Mucosa of rectum (tissue), 2 donors: ENCODE results near the gene PFDN1.

Experiments
- H3K27ac ChIP-seq, 2 donors: one replicate each; pipeline ENCODE4 v1.7.0; 2013; ENCODE audit warnings: inconsistent platforms in 2 of 2, low read depth in 2 of 2, low read length in 2 of 2
- H3K27me3 ChIP-seq, 2 donors: one replicate each; pipeline ENCODE4 v1.7.0; 2013; ENCODE audit warnings: low read length in 2 of 2; ENCODE audit not compliant: control insufficient read depth in 2 of 2, insufficient read depth in 2 of 2
- H3K36me3 ChIP-seq, 2 donors: one replicate each; pipeline ENCODE4 v1.7.0; 2013; ENCODE audit warnings: low read length in 2 of 2; ENCODE audit not compliant: control insufficient read depth in 2 of 2, insufficient read depth in 2 of 2
- H3K4me1 ChIP-seq, 2 donors: one replicate each; pipeline ENCODE4 v1.7.0; 2013; ENCODE audit warnings: low read length in 2 of 2, mild to moderate bottlenecking in 1 of 2; ENCODE audit not compliant: control insufficient read depth in 2 of 2, insufficient read depth in 2 of 2
- H3K4me3 ChIP-seq, 2 donors: one replicate each; pipeline ENCODE4 v1.7.0; 2013; ENCODE audit warnings: low read length in 2 of 2
- H3K9ac ChIP-seq, 2 donors: one replicate each; pipeline ENCODE4 v1.7.0; 2013; ENCODE audit warnings: low read length in 2 of 2, low read depth in 1 of 2, mild to moderate bottlenecking in 1 of 2
- H3K9me3 ChIP-seq, 2 donors: one replicate each; pipeline ENCODE4 v1.7.0; 2013; ENCODE audit warnings: low read length in 2 of 2; ENCODE audit not compliant: control insufficient read depth in 2 of 2
- donor health status: healthy.
- donor health status: Normal muscosa, but diverticular disease.

The PFDN1 gene

DNA sequence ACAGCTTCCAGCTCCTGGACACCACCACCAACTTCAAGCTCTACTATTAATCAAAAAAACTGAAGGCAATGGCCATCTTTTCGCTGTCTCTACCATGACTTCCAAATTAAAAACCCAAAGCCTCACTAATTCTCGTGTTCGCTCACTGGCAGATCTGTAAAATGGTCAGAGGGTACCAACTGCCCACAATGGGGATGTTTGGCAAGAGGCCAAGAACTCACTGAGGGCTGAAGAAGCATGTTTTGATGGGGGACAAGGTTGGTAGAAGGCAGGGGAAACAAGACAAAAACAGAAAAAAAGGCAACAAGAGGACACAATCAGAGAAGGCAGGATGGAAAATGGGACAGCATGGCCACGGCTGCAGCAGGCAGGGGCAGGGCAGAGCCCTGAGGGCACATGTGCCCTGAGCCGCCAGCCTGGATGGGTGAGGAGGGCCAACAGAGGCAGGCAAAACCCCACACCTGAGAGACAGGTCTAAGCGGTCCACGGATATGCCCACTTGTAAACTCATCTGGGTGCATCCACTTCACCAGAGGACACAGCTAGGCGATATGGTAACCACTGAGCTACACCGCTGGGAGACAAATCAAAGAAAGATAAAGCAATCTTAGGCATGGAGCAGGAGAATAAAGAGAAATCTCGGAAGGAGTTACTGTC lies 50.3 kb downstream of the PFDN1 start:
- H3K27me3 ChIP-seq: no peaks in the 10 kb centered on the region
- peaks cover 12 to 20% of the 10 kb centered on the region in 2 donors for H3K4me1 ChIP-seq
- H3K36me3 ChIP-seq: peaks cover 4 to 18% of the 10 kb centered on the region in 2 donors
- H3K9ac ChIP-seq: no peak overlapping the region
- H3K4me3 ChIP-seq: no peak overlapping the region
- no peaks in the 10 kb centered on the region for H3K9me3 ChIP-seq
- no peak overlapping the region for H3K27ac ChIP-seq

DNA sequence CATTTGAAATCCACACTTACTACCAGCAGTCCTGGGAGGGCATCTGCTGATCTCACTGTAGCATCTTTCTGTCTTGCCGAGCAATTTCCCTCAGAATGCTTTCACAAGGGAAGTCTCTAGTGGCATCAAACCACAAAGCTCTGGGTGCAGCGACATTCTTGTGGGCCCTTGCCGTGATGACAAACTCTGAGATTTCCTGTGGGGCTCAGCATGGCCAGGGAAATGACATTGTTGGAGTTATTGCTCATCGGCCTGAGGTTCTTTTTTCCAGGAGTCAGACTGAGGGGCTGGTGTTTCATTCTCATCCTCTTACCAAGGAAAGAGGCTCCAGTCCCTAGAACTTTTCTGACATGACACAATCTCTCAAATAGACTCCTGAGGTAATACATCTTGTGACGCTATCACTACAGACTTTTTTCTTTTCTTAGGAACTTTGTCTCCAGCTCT lies 51.4 kb downstream of the PFDN1 start:
- no peak overlapping the region for H3K27ac ChIP-seq
- H3K36me3 ChIP-seq: peaks cover 4 to 18% of the 10 kb centered on the region in 2 donors
- no peaks in the 10 kb centered on the region for H3K27me3 ChIP-seq
- no peaks in the 10 kb centered on the region for H3K9me3 ChIP-seq
- no peak overlapping the region for H3K4me3 ChIP-seq
- H3K9ac ChIP-seq: no peak overlapping the region
- H3K4me1 ChIP-seq: peaks cover 12 to 20% of the 10 kb centered on the region in 2 donors

DNA sequence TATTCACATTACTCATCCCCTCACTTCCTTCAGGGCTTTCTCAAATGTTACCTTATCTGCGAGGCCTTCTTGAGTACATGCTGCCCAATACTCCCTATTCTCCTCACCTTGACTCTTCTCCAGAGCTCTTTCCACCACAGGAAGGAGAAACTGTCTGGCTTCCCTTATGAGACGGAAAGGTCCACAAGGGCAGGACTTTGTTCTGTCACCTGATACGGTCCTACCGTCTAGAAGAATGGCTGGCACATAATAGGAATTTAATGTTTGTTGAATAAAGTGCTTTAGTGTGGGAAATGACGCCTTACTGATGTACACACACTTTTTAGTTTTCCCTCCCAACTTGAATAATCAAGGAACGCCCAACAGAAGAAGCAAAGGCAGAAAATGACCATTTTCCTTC lies 52.5 kb downstream of the PFDN1 start:
- peaks cover 16 to 20% of the 10 kb centered on the region in 2 donors for H3K4me1 ChIP-seq
- peaks cover 5 to 23% of the 10 kb centered on the region in 2 donors for H3K36me3 ChIP-seq
- no peak overlapping the region for H3K4me3 ChIP-seq
- H3K27ac ChIP-seq: no peak overlapping the region
- H3K9ac ChIP-seq: no peak overlapping the region
- no peaks in the 10 kb centered on the region for H3K9me3 ChIP-seq
- H3K27me3 ChIP-seq: no peaks in the 10 kb centered on the region

DNA sequence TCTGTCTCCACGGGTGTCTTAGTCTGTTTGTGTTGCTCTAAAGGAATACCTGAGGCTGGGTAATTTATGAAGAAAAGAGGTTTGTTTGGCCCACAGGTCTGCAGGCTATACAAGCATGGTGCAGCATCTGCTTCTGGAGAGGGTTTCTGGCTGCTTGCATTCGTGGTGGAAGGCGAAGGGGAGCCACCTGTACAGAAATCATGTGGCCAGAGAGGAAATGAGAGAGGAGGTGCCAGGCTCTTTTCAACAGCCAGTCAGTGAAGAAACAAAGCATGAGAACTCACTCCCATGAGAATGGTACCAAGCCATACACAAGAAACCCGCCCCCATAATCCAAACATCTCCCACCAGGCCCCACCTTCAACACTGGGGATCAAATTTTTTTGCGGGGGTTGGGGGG lies 53.4 kb downstream of the PFDN1 start:
- Histone ChIP-seq H3K36me3 (peaks cover 13 to 30% of the 10 kb centered on the region in 2 donors), H3K9me3 (no peaks in the 10 kb centered on the region), H3K4me1 (peaks cover 21 to 22% of the 10 kb centered on the region in 2 donors), H3K27ac (no peak overlapping the region), H3K9ac (no peak overlapping the region), H3K27me3 (no peaks in the 10 kb centered on the region), H3K4me3 (no peak overlapping the region)

DNA sequence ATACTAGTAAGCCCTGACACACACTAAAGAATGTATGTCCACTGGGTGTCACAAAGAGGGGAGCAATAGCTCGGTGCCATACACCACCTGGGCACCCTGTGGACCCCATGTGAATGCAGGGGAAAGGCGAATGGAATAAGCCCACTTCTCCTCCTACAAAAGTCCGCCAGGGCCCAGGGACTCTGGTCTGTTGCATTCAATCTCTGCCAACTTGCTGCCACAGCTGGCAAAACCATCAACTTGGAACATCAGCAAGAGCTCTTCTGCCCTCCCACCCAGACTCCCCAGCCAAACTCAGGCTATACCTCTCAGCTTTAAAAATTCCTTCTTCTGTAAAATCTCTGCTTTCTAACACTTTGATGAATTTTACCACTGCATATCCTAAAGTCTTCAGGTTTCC lies 54.5 kb downstream of the PFDN1 start:
- Histone ChIP-seq H3K9ac (no peak overlapping the region), H3K36me3 (peaks cover 16 to 35% of the 10 kb centered on the region in 2 donors), H3K4me1 (peaks cover 10 to 11% of the 10 kb centered on the region in 2 donors), H3K9me3 (no peaks in the 10 kb centered on the region), H3K27me3 (no peaks in the 10 kb centered on the region), H3K4me3 (no peak overlapping the region), H3K27ac (no peak overlapping the region)

DNA sequence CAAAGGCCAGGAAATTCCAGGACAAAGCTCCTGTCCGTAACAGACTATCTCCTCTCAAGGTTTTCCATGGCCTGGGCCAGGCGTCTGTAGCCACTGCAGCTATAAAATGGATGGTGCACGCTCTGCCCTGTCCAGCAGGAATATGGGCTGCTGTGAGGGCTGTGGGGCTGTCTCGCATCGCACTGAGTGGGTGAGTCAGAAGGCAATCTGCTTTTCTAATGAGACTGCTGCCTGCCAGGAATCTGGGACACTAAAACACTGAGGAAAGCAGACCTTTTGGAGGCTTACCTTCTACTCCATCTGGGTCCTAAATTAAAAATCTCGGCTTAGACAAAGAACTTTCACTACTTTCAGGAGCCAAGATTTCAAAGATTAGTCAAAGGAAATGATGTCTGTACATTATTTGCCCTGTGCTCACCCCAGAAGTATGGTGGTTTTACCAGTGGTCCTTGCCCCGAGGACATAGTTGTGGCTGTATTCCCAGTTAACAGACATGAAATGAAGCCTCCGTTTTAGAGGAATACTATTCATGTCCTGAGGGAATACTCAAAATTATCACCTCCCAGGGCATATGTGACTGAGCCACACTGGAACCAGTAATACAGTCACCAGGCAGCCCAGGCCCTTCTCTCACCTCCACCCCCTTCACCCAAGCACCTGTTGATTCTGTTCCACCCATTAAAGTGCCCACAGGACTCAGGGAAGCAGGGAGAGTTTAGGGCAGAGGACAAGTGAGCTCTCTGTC lies 56.4 kb downstream of the PFDN1 start:
- H3K27ac ChIP-seq: no peak overlapping the region
- peaks cover 25 to 28% of the 10 kb centered on the region in 2 donors for H3K4me1 ChIP-seq
- peaks cover 16 to 35% of the 10 kb centered on the region in 2 donors for H3K36me3 ChIP-seq
- no peak overlapping the region for H3K4me3 ChIP-seq
- H3K9ac ChIP-seq: no peak overlapping the region
- H3K27me3 ChIP-seq: no peaks in the 10 kb centered on the region
- no peaks in the 10 kb centered on the region for H3K9me3 ChIP-seq

DNA sequence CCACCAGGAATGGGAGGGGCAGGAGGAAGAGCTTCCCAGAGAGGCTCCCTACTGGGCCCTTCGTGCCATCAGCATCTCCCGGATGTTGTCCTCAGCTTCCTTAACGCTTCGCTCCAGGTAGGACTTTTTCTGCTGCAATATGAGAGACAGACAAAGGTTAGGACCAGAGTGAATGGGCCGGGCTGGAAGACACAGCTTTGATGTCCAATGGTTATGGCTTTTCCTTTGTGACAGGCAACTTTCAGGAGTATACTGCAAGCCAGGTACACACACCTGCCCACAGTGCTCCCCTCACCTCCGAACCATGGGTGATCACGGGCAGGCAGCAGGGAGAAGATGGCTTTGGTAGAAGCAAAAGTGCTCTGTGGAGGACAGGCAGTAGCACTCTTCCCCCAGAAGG lies 57.0 kb downstream of the PFDN1 start:
- no peak overlapping the region for H3K27ac ChIP-seq
- peaks cover 13 to 33% of the 10 kb centered on the region in 2 donors for H3K36me3 ChIP-seq
- no peak overlapping the region for H3K9ac ChIP-seq
- H3K27me3 ChIP-seq: no peaks in the 10 kb centered on the region
- H3K9me3 ChIP-seq: no peaks in the 10 kb centered on the region
- H3K4me1 ChIP-seq: peaks cover 31 to 34% of the 10 kb centered on the region in 2 donors
- H3K4me3 ChIP-seq: no peak overlapping the region

DNA sequence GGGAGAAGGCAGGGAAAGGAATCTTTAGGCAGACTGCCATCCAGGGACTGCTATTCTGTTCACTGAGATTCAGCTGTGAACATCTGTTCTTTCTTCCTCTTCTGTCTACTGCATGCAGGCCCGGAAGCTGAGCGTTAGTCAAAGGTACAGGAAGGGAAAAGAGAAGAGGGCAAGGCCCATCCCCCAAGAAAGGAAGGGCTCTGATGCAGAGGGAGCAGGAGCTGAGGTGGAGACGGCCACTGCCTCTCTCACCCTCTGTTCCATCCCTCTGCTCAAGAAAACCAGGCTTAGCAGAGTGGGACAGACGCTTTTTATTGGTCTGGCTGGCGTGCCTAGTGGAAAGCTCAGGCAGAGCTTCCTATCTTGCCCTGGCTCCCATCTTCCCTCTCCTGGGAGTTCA lies 57.6 kb downstream of the PFDN1 start:
- no peaks in the 10 kb centered on the region for H3K27me3 ChIP-seq
- H3K9me3 ChIP-seq: no peaks in the 10 kb centered on the region
- H3K9ac ChIP-seq: no peak overlapping the region
- peaks cover 13 to 31% of the 10 kb centered on the region in 2 donors for H3K36me3 ChIP-seq
- H3K4me1 ChIP-seq: peaks cover 37 to 38% of the 10 kb centered on the region in 2 donors
- no peak overlapping the region for H3K4me3 ChIP-seq
- no peak overlapping the region for H3K27ac ChIP-seq

DNA sequence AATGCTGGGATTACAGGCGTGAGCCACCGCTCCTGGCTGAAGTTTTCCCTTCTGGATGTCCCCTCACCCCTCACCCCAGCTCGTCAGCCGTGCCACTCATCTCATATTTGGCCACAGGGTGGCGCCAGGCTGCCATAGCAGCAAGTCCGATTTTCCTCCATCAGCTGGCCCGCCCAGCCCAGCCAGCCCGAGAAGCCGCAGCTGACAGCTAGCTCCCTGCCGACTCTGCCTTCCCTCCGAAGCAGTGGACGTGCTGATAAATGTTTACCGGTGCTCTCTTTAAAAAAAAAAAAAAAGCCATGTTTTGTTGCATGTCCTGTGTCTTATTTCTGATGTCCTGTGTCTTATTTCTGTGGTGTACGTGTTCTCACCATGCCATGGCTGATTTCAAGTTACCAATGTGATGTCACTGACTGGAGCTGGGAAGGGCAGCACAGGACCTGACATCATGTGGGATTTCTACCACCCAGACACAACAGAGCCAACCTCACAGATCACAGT lies 58.3 kb downstream of the PFDN1 start:
- H3K9me3 ChIP-seq: no peaks in the 10 kb centered on the region
- peaks cover 39 to 43% of the 10 kb centered on the region in 2 donors for H3K4me1 ChIP-seq
- H3K36me3 ChIP-seq: peaks cover 13 to 28% of the 10 kb centered on the region in 2 donors
- H3K27me3 ChIP-seq: no peaks in the 10 kb centered on the region
- H3K4me3 ChIP-seq: no peak overlapping the region
- no peak overlapping the region for H3K27ac ChIP-seq
- no peak overlapping the region for H3K9ac ChIP-seq

DNA sequence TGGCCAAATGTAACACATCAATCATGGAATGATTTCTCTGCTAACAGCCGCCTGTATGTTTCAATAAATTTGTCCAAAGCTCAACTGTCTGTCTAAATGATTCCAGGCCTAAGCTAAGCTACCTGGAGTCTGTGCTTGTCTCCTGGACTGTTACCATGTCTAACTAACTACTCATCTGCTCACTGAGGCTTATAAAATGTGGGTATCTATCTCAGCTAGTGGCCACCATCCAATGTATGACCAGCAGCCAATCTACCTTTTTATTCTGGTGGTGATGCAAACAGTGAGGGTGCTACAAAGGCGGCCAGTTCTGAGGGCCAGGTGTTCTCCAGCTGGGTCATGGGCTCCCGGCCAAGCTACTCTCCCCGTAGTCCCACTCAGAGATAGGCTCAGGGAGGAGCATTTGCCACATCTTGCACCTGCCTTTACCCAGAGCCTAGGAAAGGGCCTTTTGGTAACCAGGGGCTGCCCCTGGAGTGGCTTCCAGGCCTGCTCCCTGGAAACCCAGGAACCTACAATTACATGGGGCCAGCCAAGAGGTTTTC lies 59.1 kb downstream of the PFDN1 start:
- H3K4me3 ChIP-seq: no peak overlapping the region
- H3K27ac ChIP-seq: no peak overlapping the region
- no peaks in the 10 kb centered on the region for H3K9me3 ChIP-seq
- H3K4me1 ChIP-seq: peaks cover 39 to 44% of the 10 kb centered on the region in 2 donors
- no peaks in the 10 kb centered on the region for H3K27me3 ChIP-seq
- H3K9ac ChIP-seq: no peak overlapping the region
- H3K36me3 ChIP-seq: peaks cover 13 to 26% of the 10 kb centered on the region in 2 donors
